Hematopoietic multipotent progenitor cell treated with erythropoietin and hydrocortisone succinate and interleukin-3 and kit ligand, for 6 days (in vitro differentiated cells): Measurements from ENCODE around the gene CLDN9.
A peak's percentile ranks its signal among the peaks of the same experiment; 100 is the strongest.

Experiments used
- DNase-seq: peaks from one replicate; pipeline ENCODE4 v3.0.0-alpha.2; 2015

Gene CLDN9, protein sequence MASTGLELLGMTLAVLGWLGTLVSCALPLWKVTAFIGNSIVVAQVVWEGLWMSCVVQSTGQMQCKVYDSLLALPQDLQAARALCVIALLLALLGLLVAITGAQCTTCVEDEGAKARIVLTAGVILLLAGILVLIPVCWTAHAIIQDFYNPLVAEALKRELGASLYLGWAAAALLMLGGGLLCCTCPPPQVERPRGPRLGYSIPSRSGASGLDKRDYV

GRCh38 chr16:3012828-3013420, at the start of gene CLDN9:
TSS of gene CLDN9 (plus strand) at chr16:3012923. CDS start at chr16:3013363, 440 bp downstream.
- DNase-seq: no peak

DNA sequence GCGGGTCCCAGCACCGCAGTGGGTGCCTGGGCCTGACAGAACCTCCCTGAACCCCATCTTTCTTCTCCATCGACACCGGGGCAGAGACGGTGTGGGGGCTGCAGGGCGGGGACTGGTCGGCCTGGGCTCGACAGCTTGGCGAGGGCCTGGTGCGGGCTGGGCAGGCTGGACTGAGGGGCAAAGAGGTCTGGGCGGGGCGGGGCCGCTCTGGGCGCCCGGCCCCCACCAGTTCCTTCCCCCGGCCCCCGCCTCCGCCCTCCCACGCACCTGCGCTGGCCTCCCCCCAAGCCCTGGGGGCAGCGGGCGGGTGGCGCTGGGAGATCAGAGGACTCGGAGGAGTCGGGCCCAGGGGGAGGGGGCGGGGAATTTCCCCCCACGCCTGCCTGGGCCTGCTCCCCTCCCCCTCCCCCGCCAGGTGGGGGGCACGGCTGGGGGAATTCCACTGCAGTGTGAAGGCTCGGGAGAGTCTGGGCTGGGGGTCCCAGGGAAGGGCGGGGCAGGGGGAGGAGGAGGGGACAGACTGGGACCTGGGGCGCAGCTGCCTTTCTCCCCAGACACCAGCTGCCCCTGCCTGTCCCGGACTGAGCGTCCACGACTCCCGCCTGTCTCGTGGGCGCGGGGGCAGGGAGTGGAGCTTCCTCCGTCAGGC, 49.5 kb upstream of the CLDN9 start:
- no peak for DNase-seq

GRCh38 chr16:2963723-2964474, 48.8 kb upstream of the CLDN9 start, which contains the start of gene KREMEN2:
TSS of gene KREMEN2 (plus strand) at chr16:2964275. CDS start at chr16:2964521, 246 bp downstream.
- no peak for DNase-seq

GRCh38 chr16:2964475-2965336, 48.0 kb upstream of the CLDN9 start:
- peak; percentile 76 for DNase-seq

DNA sequence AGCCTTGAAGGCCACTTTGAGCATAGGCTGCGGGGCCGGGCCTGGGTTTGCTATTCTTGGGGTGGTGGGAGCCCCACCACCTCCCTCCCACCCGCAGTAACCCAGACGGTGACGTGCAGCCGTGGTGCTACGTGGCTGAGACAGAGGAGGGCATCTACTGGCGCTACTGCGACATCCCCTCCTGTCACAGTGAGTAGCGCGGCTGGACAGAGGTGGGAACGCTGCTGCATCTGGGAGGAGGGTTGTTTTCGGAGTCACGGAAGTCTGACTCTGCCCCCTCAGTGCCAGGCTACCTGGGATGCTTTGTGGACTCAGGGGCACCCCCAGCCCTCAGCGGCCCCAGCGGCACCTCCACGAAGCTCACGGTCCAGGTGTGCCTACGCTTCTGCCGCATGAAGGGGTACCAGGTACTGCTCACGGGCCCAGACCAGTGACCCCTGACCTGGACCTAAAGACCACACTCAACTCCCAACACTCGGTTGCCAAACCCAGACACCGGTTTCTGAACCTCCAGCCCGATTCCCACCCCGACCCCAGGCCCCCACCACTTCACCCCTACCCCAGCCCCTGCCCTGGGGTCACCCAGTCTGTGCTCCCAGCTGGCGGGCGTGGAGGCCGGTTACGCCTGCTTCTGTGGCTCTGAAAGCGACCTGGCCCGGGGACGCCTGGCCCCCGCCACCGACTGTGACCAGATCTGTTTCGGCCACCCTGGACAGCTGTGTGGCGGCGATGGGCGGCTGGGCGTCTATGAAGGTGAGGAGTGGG, 46.5 kb upstream of the CLDN9 start:
- DNase-seq: no peak

GRCh38 chr16:2966808-2967191, 45.9 kb upstream of the CLDN9 start:
- no peak for DNase-seq

DNA sequence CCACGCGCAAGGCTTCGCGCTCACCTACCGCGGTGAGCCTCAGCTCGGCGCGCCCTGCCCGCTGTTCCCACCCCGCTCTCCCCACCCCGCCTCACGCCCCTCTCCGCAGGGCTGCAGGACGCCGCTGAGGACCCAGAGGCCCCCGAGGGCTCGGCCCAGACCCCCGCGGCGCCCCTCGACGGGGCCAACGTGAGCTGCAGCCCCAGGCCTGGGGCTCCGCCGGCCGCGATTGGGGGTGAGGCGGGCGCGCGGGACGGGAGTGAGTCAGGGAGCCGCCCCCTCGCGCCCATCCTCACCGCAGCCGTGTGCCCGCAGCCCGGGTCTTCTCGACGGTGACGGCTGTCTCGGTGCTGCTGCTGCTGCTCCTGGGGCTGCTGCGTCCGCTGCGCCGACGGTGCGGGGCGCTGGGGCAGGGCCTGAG, 45.5 kb upstream of the CLDN9 start:
- DNase-seq: no peak

GRCh38 chr16:2967721-2968161, 45.0 kb upstream of the CLDN9 start:
- DNase-seq: no peak

DNA sequence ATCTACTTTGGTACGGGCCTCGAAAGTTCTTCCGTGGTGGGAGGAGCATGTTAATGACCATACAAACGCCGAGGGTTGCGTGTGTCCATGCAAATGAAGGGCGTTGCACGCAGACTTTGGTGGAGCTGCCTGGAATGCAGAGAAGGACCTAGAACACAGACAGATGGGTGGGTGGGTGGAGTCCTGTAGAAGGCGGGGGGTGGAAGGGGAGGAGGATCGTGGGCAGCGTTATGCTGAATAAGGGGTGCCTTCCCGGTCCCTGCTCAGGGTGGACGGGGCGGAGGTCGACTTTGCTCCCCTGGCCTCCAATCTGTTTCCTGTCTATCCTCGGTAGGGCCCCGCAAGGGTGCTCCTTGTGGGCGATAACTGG, 44.4 kb upstream of the CLDN9 start:
- DNase-seq: peak; percentile 64

DNA sequence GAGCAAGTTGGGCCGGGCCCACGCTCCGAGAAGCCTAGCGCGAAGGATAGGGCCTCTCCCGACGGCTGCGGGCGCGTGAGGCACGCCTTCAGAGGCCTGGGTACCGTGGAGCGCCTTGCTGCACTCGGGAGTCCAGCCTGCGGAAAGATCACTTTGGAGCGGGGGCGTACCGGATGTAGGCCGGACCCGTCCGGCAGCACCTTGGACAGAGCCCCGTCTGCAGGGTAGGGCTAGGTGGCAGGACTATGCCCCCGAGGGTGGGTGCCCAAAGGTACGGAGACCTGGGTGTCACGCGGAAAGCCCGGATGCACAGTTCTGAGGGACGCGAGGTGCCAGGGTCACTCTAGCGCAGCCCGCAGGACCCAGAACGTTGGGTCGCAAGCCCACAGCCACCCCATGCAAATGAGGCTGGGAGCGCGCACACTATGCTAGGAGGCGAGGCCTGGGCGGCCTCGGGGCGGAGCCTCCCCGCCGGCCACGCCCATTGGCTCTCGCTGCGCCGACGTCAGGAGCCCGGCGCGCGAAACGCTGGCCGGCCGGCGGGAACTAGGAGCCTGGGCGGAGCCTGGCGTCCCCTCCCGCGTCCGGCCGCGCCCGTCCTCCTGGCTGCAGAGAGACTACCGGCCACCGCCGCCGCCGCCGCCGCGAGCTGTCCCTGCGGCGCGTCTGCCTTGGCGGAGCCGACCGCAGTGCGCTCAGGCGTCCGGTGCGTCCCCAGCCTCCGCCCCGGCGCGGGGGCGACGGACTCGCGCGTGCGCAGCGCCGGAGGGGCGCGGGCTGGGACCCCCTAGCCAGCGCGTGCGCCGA, 43.8 kb upstream of the CLDN9 start, which contains the start of gene PAQR4:
PAQR4 (plus strand) TSS at position 611 of the 807 bp plus-strand sequence. CDS start 327 bp downstream, outside the sequence.
- DNase-seq: peak; percentile 94

DNA sequence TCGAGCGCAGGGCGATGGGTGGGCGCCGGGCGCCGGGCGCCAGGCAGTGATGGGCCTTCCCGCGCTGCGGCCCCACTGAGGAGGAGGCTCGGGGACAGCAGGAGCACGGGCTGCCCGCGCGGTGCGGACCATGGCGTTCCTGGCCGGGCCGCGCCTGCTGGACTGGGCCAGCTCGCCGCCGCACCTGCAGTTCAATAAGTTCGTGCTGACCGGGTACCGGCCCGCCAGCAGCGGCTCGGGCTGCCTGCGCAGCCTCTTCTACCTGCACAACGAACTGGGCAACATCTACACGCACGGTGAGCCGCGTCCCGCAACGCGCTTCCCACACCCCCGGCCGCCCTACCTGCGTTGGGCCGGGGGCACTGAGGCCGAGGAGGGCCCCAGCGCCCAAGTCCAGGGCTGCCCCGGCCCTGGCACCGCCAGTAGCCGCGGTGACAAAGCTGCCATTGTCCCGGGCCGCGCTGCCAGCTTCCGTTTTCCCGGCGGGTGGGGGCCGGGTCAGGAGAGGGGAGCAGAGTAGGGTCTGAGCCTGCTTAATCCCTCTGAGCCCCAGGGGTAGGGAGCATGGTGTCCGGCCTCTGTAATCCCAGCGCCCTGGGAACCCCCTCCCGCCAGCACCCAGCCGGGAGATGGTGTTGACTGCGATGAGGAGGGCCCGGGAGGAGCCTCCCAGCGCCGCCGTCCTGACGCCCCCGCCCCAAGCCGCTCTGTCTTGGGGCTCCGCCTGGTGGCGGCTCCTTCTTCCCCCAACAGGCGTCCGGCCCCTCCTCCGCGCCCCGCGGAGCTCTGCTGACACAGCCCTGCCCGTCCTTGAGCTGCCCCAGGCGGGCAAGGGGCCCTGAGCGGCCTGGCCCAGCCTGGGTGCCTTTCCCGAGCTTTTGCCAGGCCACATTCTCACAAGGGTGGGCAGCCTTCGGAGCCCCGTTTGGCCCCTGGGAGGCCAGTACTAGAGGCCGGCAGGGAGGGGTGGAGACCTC, 42.9 kb upstream of the CLDN9 start:
- peak; percentile 91 for DNase-seq

- no peak for DNase-seq
These were observed 42.2 kb upstream of the CLDN9 start for GRCh38 chr16:2970563-2970962.

DNA sequence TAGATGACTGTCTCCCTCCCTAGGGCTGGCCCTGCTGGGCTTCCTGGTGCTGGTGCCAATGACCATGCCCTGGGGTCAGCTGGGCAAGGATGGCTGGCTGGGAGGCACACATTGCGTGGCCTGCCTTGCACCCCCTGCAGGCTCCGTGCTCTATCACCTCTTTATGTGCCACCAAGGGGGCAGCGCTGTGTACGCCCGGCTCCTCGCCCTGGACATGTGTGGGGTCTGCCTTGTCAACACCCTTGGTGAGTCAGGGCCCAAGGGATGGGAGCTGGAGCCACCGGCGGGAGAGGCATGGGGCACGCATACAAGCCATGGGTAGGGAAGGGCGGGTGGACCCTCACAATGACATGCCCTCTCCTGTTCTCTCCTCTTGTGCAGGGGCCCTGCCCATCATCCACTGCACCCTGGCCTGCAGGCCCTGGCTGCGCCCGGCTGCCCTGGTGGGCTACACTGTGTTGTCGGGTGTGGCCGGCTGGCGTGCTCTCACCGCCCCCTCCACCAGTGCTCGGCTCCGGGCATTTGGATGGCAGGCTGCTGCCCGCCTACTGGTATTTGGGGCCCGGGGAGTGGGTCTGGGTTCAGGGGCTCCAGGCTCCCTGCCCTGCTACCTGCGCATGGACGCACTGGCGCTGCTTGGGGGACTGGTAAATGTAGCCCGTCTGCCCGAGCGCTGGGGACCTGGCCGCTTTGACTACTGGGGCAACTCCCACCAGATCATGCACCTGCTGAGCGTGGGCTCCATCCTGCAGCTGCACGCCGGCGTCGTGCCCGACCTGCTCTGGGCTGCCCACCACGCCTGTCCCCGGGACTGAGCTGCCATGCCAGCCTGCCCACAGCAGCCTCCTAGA, 41.4 kb upstream of the CLDN9 start:
- no peak for DNase-seq

- DNase-seq: no peak
These were observed 40.5 kb upstream of the CLDN9 start for GRCh38 chr16:2971985-2972784.

GRCh38 chr16:2973093-2973492, 39.6 kb upstream of the CLDN9 start:
- no peak for DNase-seq

GRCh38 chr16:2973605-2974318, 39.0 kb upstream of the CLDN9 start:
- no peak for DNase-seq
